WTC11 (cell line): ENCODE measurements around the gene CYP51A1. TPM values are rescaled to one million over a fixed set of nuclear protein-coding genes. Genes with fewer than 3 reads are reported as not detected.

Experiments
- ATAC-seq: fragments of 200-7000 bp; cut with Tn5 transposase; 2 replicates; pipeline ENCODE4 v1.10.0; 2021; ENCODE audit warnings: mild to moderate bottlenecking, moderate library complexity
- CTCF ChIA-PET: fragments of 300-600 bp; sonication (Branson Sonifier 250); formaldehyde crosslinking; loops from one replicate; lab custom pipeline; 2021; ENCODE audit warnings: antibody characterized with exemption; lab: Charles Lee
- POLR2A ChIA-PET: fragments of 350-600 bp; sonication (Branson Sonifier 250); formaldehyde crosslinking; loops from one replicate; lab custom pipeline; 2021; ENCODE audit warnings: antibody characterized with exemption; lab: Charles Lee
- DNase-seq: peaks from one replicate; pipeline ENCODE4 v3.0.0; 2021; ENCODE audit warnings: low spot score
- H3K27ac Mint-ChIP-seq: 2 replicates; pipeline ENCODE4 v1.8.0; 2021; ENCODE audit warnings: mixed read lengths
- H3K27me3 Mint-ChIP-seq: 2 replicates; pipeline ENCODE4 v1.8.0; 2021; ENCODE audit warnings: low read depth, mild to moderate bottlenecking, moderate library complexity, mixed read lengths
- H3K36me3 Mint-ChIP-seq: 2 replicates; pipeline ENCODE4 v1.8.0; 2021; ENCODE audit warnings: mixed read lengths
- H3K4me1 Mint-ChIP-seq: 2 replicates; pipeline ENCODE4 v1.8.0; 2022; ENCODE audit warnings: mixed read lengths
- H3K4me3 Mint-ChIP-seq: 2 replicates; pipeline ENCODE4 v1.8.0; 2021; ENCODE audit warnings: mild to moderate bottlenecking, moderate library complexity, mixed read lengths
- H3K9me3 Mint-ChIP-seq: 2 replicates; pipeline ENCODE4 v1.8.0; 2021; ENCODE audit warnings: mixed read lengths
- CDX4 ChIP-seq: fragments of 250-450 bp; sonication (Bioruptor Pico); IDR thresholded peaks from 2 replicates; pipeline ENCODE4 v1.9.0; 2021; ENCODE audit warnings: moderate library complexity, mild to moderate bottlenecking, inconsistent platforms, borderline replicate concordance
- ESRRA ChIP-seq: sonication (generic); formaldehyde crosslinking; IDR thresholded peaks from 2 replicates; pipeline ENCODE4 v1.8.1; 2022; ENCODE audit warnings: mild to moderate bottlenecking, missing genetic modification reagents, borderline replicate concordance
- IRF2 ChIP-seq: sonication (generic); formaldehyde crosslinking; IDR thresholded peaks from 2 replicates; pipeline ENCODE4 v1.8.0; 2022; ENCODE audit warnings: low read depth, missing genetic modification reagents, borderline replicate concordance
- NR2C2 ChIP-seq: sonication (generic); formaldehyde crosslinking; IDR thresholded peaks from 2 replicates; pipeline ENCODE4 v1.8.0; 2022; ENCODE audit warnings: mild to moderate bottlenecking, missing genetic modification reagents
- NR3C1 ChIP-seq: sonication (generic); formaldehyde crosslinking; conservative IDR thresholded peaks from 2 replicates; pipeline ENCODE4 v1.8.1; 2023; ENCODE audit warnings: low read depth, mild to moderate bottlenecking, missing genetic modification reagents
- PRDM15 ChIP-seq: sonication (generic); formaldehyde crosslinking; IDR thresholded peaks from 2 replicates; pipeline ENCODE4 v1.8.0; 2022; ENCODE audit warnings: missing genetic modification reagents
- PREB ChIP-seq: sonication (generic); formaldehyde crosslinking; IDR thresholded peaks from 2 replicates; pipeline ENCODE4 v1.8.1; 2022; ENCODE audit warnings: mild to moderate bottlenecking, missing genetic modification reagents, moderate library complexity, borderline replicate concordance
- PRRX2 ChIP-seq: fragments of 250-450 bp; sonication (Bioruptor Pico); IDR thresholded peaks from 2 replicates; pipeline ENCODE4 v1.8.0; 2021; ENCODE audit warnings: mild to moderate bottlenecking
- TCF7 ChIP-seq: sonication (generic); formaldehyde crosslinking; IDR thresholded peaks from 2 replicates; pipeline ENCODE4 v1.8.0; 2022; ENCODE audit warnings: mild to moderate bottlenecking, low read depth, missing genetic modification reagents, moderate library complexity
- ZNF232 ChIP-seq: sonication (generic); formaldehyde crosslinking; IDR thresholded peaks from 2 replicates; pipeline ENCODE4 v1.8.0; 2022; ENCODE audit warnings: mild to moderate bottlenecking, missing genetic modification reagents
- ZNF396 ChIP-seq: fragments of 250-450 bp; sonication (Bioruptor Pico); IDR thresholded peaks from 2 replicates; pipeline ENCODE4 v1.8.0; 2021; ENCODE audit warnings: mild to moderate bottlenecking, moderate library complexity, borderline replicate concordance
- ZNF416 ChIP-seq: fragments of 250-450 bp; sonication (Bioruptor Pico); IDR thresholded peaks from 2 replicates; pipeline ENCODE4 v1.9.0; 2021; ENCODE audit warnings: mild to moderate bottlenecking, inconsistent platforms
- ZNF532 ChIP-seq: fragments of 250-450 bp; sonication (Bioruptor Pico); IDR thresholded peaks from 2 replicates; pipeline ENCODE4 v1.9.0; 2021; ENCODE audit warnings: mild to moderate bottlenecking, borderline replicate concordance
- total RNA-seq: library from RNA; stranded (reverse); gene quantifications from 3 replicates; pipeline ENCODE4 v1.2.3, GENCODE V29; 2021
- TF ChIP-seq, protein P1 (sequence below): sonication (generic); formaldehyde crosslinking; IDR thresholded peaks from 2 replicates; pipeline ENCODE4 v1.8.1; 2023; ENCODE audit warnings: mild to moderate bottlenecking, missing genetic modification reagents, moderate library complexity
- TF ChIP-seq, protein P2 (sequence below): fragments of 200-600 bp; IDR thresholded peaks from 2 replicates; pipeline ENCODE4 v1.8.0; 2022; ENCODE audit warnings: antibody characterized with exemption
- TF ChIP-seq, protein P3 (sequence below): sonication (generic); formaldehyde crosslinking; IDR thresholded peaks from 2 replicates; pipeline ENCODE4 v1.8.0; 2023; ENCODE audit warnings: mild to moderate bottlenecking, missing genetic modification reagents
- TF ChIP-seq, protein P4 (sequence below): sonication (generic); formaldehyde crosslinking; IDR thresholded peaks from 2 replicates; pipeline ENCODE4 v1.8.1; 2023; ENCODE audit warnings: mild to moderate bottlenecking, missing genetic modification reagents, borderline replicate concordance

Gene CYP51A1
- total RNA-seq, 1 experiment from 2014 or later, result 81.4 TPM

DNA sequence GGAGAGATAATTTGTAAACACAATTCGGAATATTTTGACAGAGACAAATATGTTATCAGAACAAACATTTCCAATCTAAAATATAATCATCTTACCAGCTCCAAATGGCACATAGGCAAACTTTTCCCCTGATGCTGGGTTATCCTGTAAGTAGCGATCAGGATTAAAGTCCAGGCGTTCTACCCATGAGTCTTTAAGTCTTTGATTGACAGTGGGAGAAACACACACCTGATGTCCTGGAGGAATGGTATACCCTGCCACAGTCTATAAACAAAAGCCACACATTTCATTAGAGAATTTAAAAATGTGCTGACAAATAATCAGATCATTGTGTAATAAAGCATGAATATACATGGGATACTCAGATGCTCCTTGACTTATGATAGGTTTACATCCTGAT lies 17.3 kb downstream of the CYP51A1 start (continued):
- TF ChIP-seq PREB (CRISPR knock-in tag), result no peak
- TF ChIP-seq IRF2 (CRISPR knock-in tag), result no peak
- TF ChIP-seq, protein P1, sequence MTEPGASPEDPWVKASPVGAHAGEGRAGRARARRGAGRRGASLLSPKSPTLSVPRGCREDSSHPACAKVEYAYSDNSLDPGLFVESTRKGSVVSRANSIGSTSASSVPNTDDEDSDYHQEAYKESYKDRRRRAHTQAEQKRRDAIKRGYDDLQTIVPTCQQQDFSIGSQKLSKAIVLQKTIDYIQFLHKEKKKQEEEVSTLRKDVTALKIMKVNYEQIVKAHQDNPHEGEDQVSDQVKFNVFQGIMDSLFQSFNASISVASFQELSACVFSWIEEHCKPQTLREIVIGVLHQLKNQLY, result no peak
- no peak for TF ChIP-seq NR2C2 (CRISPR knock-in tag)
- TF ChIP-seq CDX4 (CRISPR knock-in tag), result no peak
- TF ChIP-seq, protein P2, sequence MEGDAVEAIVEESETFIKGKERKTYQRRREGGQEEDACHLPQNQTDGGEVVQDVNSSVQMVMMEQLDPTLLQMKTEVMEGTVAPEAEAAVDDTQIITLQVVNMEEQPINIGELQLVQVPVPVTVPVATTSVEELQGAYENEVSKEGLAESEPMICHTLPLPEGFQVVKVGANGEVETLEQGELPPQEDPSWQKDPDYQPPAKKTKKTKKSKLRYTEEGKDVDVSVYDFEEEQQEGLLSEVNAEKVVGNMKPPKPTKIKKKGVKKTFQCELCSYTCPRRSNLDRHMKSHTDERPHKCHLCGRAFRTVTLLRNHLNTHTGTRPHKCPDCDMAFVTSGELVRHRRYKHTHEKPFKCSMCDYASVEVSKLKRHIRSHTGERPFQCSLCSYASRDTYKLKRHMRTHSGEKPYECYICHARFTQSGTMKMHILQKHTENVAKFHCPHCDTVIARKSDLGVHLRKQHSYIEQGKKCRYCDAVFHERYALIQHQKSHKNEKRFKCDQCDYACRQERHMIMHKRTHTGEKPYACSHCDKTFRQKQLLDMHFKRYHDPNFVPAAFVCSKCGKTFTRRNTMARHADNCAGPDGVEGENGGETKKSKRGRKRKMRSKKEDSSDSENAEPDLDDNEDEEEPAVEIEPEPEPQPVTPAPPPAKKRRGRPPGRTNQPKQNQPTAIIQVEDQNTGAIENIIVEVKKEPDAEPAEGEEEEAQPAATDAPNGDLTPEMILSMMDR, result no peak
- no peak for TF ChIP-seq ESRRA (CRISPR knock-in tag)
- TF ChIP-seq, protein P3, sequence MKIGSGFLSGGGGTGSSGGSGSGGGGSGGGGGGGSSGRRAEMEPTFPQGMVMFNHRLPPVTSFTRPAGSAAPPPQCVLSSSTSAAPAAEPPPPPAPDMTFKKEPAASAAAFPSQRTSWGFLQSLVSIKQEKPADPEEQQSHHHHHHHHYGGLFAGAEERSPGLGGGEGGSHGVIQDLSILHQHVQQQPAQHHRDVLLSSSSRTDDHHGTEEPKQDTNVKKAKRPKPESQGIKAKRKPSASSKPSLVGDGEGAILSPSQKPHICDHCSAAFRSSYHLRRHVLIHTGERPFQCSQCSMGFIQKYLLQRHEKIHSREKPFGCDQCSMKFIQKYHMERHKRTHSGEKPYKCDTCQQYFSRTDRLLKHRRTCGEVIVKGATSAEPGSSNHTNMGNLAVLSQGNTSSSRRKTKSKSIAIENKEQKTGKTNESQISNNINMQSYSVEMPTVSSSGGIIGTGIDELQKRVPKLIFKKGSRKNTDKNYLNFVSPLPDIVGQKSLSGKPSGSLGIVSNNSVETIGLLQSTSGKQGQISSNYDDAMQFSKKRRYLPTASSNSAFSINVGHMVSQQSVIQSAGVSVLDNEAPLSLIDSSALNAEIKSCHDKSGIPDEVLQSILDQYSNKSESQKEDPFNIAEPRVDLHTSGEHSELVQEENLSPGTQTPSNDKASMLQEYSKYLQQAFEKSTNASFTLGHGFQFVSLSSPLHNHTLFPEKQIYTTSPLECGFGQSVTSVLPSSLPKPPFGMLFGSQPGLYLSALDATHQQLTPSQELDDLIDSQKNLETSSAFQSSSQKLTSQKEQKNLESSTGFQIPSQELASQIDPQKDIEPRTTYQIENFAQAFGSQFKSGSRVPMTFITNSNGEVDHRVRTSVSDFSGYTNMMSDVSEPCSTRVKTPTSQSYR (CRISPR knock-in tag), result no peak

DNA sequence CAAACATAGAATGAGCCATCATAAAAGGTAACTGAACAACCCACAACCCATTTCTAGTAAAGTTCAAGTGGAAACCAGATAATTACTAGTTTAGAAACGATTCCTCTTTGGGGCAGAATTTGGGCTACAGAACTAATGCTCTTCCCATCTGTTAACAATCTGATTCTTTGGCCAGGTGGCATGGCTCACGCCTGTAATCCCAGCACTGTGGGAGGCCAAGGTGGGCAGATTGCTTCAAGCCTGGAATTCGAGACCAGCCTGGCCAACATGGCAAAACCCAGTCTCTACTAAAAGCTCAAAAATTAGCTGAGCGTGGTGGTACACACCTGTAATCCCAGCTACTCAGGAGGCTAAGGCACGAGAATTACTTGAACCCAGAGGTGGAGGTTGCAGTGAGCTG lies 18.5 kb downstream of the CYP51A1 start:
- ChIA-PET CTCF (no interaction called here), POLR2A (no interaction called here)
- Mint-ChIP-seq H3K4me3 (no peak overlapping the region), H3K4me1 (no peaks in the 10 kb centered on the region), H3K36me3 (peaks cover 61% of the 10 kb centered on the region), H3K27me3 (no peaks in the 10 kb centered on the region), H3K27ac (no peak overlapping the region), H3K9me3 (no peaks in the 10 kb centered on the region)
- no peak for DNase-seq
- ATAC-seq, result no peak
- TF ChIP-seq PRDM15, result no peak
- TF ChIP-seq ZNF396 (CRISPR knock-in tag), result no peak
- no peak for TF ChIP-seq TCF7 (CRISPR knock-in tag)
- no peak for TF ChIP-seq NR3C1 (CRISPR knock-in tag)
- no peak for TF ChIP-seq ZNF416 (CRISPR knock-in tag)
- TF ChIP-seq ZNF232 (CRISPR knock-in tag), result no peak
- TF ChIP-seq, protein P4, sequence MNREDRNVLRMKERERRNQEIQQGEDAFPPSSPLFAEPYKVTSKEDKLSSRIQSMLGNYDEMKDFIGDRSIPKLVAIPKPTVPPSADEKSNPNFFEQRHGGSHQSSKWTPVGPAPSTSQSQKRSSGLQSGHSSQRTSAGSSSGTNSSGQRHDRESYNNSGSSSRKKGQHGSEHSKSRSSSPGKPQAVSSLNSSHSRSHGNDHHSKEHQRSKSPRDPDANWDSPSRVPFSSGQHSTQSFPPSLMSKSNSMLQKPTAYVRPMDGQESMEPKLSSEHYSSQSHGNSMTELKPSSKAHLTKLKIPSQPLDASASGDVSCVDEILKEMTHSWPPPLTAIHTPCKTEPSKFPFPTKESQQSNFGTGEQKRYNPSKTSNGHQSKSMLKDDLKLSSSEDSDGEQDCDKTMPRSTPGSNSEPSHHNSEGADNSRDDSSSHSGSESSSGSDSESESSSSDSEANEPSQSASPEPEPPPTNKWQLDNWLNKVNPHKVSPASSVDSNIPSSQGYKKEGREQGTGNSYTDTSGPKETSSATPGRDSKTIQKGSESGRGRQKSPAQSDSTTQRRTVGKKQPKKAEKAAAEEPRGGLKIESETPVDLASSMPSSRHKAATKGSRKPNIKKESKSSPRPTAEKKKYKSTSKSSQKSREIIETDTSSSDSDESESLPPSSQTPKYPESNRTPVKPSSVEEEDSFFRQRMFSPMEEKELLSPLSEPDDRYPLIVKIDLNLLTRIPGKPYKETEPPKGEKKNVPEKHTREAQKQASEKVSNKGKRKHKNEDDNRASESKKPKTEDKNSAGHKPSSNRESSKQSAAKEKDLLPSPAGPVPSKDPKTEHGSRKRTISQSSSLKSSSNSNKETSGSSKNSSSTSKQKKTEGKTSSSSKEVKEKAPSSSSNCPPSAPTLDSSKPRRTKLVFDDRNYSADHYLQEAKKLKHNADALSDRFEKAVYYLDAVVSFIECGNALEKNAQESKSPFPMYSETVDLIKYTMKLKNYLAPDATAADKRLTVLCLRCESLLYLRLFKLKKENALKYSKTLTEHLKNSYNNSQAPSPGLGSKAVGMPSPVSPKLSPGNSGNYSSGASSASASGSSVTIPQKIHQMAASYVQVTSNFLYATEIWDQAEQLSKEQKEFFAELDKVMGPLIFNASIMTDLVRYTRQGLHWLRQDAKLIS (CRISPR knock-in tag), result no peak
- TF ChIP-seq PRRX2 (CRISPR knock-in tag), result no peak
- no peak for TF ChIP-seq ZNF532 (CRISPR knock-in tag)
